RPMI7951 (cell line): ENCODE results near the gene ALK. TPM values are rescaled to one million over a fixed set of nuclear protein-coding genes. Genes with fewer than 3 reads are reported as not detected.

Experiments used
- DNase-seq: peaks from one replicate; pipeline ENCODE4 v3.0.0-alpha.2; 2012; ENCODE audit warnings: low read depth
- total RNA-seq: library from RNA; depleted of rRNA; stranded (reverse); fragments of >200 nt; shearing (Covaris generic); gene quantifications from 2 replicates; pipeline ENCODE4 v1.2.3, GENCODE V29; 2014

The ALK gene
- total RNA-seq, 1 experiment from 2014 or later: 0.12 TPM

DNA sequence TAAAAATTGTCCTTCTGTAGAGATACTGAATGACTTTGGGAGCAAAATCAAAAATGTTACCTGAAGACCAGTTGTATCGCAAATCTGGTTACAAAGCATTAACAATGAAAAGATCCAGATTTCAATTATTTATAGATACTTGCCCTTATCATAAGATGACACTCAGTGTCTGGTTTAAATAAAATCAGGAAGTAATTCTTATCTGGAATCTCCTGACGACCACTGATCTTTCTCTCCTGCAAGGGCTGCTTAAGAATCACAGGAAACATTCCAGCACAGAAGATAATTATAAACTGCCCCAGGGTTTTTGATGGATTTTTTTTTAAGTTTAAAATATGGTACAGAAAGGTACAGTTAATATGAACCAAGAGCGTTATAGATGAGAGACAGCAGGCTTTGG, 205.7 kb downstream of the ALK start:
- no peak for DNase-seq

- no peak for DNase-seq
These were observed 207.1 kb downstream of the ALK start for GRCh38 chr2:29714333-29714732.

GRCh38 chr2:29706171-29706720, 215.1 kb downstream of the ALK start:
- no peak for DNase-seq

DNA sequence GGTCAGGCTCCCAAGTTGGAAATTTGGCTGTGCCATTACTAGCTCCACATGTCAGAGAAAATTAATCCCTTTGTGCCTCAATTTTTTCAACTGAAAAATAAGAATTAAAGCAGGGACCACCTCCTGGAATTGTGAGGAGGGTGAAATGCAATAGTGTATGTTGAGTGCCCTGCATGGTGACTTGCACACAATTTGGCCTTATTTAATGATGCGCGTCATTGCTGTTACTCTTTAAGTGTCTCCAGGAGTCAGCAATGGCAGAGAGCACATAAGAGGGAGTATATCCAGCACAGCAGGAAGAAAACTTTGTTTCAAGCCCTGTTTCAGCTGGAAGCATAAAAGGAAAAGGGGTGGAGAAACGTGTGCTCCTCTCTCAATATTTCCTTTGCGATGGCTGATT, 215.8 kb downstream of the ALK start:
- no peak for DNase-seq

DNA sequence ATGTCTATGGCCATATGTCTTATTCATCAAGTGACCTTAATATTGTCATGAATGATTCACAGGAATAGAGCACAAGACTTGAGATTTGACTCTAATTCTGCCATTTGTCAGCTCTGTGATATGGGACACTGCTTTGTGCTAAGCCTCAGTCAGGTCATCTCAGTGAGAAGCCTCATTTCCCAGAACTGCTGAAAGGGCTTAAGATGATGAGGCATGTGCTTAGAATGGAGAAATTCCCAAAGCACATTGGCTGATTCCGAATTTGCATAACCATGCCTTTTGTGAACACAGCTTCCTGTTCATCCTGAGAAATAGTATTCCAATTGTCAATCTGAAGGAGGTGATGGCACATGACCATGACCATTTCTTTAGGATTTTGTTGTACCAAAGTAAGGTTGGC, 218.1 kb downstream of the ALK start:
- DNase-seq: no peak

- peak; percentile 7 for DNase-seq
These were observed 219.1 kb downstream of the ALK start for GRCh38 chr2:29702276-29702675.

DNA sequence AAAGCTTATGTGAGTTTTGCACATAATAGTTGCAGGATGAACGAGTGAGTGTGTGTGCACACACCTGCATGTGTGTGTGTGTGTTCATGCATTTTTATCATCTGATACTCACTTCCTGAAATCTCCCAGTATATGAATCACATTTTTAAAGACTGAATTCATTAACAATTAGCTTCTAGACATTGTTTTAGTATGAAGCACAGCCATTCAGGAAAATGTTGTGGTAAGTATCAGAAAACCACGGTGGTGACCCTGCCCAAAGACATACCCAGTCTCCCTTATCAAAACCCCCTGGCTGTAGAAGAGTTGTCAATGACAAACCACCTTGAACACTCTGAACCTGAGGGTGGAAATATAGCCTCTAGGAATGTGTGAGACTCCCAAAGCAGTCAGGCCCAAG, 220.8 kb downstream of the ALK start:
- DNase-seq: peak; percentile 47

GRCh38 chr2:29699045-29699444, 222.3 kb downstream of the ALK start:
- no peak for DNase-seq

DNA sequence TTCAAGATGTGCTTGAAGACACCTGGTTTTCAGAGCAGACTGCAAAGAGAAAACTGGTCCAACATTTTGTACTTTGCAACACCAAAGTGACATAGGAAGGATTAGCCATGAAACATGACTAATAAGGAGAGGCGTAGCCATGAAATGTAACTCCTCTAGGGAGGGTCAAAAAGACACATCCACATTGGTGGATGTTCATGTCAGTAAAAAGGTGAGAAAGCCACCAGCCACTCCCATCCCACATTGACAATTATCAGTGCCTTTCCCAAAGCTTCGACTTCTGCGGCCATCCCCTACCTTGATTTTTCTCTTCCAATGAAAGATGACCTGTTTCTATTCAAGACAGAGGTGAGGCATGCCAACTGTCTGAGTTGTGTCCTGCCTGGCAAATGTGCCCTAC, 223.2 kb downstream of the ALK start:
- DNase-seq: no peak

DNA sequence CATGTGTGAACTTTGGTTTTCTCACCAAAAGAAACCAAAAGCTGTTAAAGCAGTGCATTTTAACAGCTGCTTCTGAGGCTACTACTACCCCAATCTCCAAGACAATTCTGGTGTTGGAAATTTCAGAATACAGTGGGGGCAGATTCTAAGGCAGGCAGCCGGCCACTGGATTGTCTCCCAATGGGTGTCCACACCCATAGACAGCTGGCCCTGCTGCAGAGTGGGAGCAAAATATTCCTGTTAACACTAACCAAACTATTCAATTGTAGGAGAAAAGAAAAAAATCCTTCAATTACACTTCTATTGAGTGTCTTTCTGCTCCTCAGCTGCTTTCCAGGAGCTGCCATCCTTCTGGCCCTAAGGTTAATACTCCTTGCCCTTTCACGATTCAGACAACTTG, 223.7 kb downstream of the ALK start:
- no peak for DNase-seq

DNA sequence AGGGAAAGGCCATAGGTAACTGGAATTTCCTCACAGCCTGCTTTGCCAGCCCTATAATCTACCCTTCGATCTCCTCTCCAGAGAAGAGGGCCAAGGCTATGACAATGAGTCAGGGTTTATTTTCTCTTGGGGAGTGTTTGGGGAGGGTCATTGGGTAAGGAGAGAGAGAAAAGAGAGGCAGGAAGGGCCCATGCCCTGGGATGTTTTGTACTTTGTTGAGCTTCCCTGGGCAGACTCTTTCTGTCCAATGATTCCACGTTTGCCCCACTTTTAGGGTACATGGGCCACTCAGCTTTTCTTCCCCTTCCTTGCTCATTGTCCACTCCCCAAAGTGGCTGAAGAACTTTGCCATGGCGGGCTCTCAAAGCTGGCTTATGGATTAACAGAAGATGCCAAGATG, 224.2 kb downstream of the ALK start:
- DNase-seq: no peak

DNA sequence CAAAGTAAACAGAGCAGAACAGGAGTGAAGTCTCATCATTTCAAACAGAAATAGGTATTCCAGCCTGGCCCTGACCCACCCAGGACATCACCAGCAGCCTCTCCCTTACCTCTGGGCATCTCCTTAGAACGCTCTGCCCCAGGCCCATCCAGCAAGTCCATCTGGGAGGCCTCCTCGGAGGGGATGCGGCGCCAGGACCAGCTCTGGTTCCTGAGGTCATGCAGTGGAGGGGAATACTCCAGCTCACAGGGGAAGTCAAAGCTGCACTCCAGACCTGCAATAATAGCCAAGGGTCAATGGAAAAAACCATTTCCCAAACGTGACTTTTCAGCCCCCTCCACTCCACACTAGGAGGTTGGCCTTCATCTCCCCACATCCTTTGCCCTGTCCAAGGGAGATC, 226.6 kb downstream of the ALK start:
- DNase-seq: no peak

DNA sequence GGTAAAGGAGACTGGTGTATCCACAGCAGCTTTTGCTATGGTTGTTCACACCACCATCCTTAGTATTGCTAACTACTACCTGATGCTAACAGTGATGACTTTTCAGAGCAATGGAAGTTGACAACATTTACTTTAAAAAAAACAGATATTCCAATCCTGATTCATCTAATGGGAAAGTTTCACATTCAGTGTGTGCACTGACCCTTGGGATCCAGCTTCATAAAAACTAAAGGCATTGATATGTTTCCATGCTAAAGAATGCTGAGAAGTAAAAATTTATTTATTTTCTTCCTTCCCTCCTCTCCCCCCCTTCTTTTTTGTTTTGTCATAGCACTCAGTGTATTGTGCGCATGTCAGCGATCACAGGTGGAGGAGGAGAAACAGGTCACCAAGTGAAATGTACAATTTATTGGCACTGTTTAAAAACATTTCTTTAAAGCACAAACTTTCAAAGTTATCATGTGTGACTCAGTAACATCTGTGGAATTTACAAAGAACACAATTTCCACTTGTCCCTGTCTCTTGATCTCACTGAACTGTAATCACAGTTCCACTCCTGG, 229.9 kb downstream of the ALK start:
- DNase-seq: no peak

DNA sequence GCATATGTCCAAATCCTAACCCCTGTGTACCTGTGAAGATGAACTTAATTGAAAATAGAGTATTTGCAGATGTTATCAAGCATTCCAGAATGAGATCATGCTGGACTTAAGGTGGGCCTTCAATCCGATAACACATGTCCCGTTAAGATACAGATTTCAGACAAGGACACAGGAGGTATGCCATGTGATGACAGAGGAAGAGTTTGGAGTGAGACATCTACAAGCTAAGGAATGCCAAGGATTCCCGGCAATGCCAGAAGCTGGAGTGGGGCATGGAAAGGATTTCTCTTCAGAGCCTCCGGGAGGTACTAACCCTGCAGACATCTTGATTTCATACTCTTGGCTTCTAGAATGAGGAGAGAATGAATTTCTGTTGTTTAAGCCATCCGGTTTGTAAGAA, 231.7 kb downstream of the ALK start:
- no peak for DNase-seq

- no peak for DNase-seq
These were observed 233.0 kb downstream of the ALK start for GRCh38 chr2:29688429-29688828.

DNA sequence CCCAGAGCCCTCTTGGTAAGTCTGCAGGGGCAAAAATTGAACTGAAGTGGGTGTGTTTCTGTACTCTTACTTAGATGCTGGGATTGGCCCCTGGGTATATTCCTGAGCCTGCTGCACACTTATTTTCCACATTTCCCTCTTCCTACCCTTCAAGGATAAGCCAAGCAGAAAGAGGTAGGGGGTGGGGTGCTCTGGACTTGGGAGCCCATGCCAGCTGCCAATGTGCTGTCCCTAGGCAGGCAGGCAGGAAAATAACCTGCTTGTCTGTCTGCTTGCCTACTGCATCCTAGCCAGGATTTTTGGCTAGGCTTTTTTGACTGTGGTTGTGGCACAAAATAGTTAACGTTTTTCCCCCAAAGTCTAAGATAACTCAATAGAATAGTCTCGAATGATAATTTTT, 234.3 kb downstream of the ALK start:
- no peak for DNase-seq

- no peak for DNase-seq
These were observed 244.4 kb downstream of the ALK start for GRCh38 chr2:29676886-29677453.

DNA sequence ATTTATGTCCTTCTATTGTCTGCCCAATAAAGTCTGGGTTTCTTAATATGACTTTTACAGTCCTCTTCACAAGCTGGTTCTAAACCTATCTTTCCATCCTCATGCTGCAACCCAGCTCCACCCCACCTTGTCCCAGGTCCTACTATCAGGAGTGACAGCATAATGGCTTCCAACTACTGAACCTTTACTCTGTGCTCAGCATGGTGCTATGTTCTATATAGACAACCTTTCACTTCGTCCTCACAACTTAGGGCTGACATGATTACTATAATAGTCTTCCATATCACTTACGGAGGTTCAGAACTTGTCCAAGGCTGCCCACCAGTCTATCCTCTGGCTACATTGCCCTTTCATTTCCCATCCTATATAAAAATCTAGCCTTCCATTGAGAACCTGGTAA, 256.8 kb downstream of the ALK start:
- DNase-seq: no peak

DNA sequence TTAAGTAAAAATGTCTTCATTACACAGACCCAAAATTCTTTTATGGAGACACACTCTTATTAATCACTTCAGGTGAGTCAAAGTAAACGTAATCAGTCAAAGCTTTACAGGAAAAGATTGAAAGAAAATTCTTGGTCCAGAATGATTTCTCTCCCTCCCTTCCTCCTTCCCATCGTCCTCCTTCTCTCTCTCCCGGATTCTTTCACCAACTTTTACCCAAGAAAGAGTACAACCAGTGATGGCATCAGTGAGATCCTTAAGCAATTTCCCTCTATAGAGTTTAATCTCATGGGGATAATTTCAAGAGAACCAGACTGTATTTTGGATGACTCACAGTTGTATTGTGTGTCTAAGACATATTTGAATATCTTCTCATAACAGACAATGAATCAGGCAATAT, 258.1 kb downstream of the ALK start:
- DNase-seq: no peak

GRCh38 chr2:29662861-29663260, 258.5 kb downstream of the ALK start:
- DNase-seq: no peak

GRCh38 chr2:29660201-29660600, 261.2 kb downstream of the ALK start:
- no peak for DNase-seq

GRCh38 chr2:29659178-29659577, 262.2 kb downstream of the ALK start:
- no peak for DNase-seq

GRCh38 chr2:29657674-29658073, 263.7 kb downstream of the ALK start:
- peak; percentile 8 for DNase-seq
